ENCODE results near the gene BTBD18.

BTBD18 gene

DNA sequence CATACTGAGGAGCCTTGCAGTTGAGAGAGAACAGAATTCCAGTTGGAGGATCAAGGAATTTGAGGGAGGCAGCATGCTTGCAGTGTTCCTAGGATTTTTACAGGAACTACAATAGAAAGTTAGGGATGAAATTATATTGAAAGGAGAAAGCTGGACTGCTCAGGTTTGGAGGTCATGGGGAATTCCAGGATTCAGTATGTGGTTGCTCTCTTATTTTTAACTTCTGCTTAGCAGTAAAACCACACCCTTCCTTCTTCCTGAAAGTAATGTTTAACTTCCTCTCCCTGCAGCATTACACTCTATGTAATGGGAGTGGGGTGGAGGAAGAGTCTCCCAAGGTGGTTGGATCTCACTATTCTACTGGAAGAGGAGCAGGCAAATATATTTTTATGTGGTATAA, 41.3 kb upstream of the BTBD18 start:
- DNase-seq (ENCODE audit: extremely low spot score), result no peak
- TF ChIP-seq, protein P1, sequence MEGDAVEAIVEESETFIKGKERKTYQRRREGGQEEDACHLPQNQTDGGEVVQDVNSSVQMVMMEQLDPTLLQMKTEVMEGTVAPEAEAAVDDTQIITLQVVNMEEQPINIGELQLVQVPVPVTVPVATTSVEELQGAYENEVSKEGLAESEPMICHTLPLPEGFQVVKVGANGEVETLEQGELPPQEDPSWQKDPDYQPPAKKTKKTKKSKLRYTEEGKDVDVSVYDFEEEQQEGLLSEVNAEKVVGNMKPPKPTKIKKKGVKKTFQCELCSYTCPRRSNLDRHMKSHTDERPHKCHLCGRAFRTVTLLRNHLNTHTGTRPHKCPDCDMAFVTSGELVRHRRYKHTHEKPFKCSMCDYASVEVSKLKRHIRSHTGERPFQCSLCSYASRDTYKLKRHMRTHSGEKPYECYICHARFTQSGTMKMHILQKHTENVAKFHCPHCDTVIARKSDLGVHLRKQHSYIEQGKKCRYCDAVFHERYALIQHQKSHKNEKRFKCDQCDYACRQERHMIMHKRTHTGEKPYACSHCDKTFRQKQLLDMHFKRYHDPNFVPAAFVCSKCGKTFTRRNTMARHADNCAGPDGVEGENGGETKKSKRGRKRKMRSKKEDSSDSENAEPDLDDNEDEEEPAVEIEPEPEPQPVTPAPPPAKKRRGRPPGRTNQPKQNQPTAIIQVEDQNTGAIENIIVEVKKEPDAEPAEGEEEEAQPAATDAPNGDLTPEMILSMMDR (IDR thresholded peaks at IDR 0.05; ENCODE audit: control extremely low read depth, extremely low read depth, low read depth, missing control alignments), result no peak
- ChIA-PET CTCF (interaction anchor here (1.1 to 2.0 kb wide), 3 partner anchors 8 to 42 kb away, joined by 4 to 6 read pairs (median 5); partner anchors contain the start of gene BTBD18), POLR2A (no interaction called here)

DNA sequence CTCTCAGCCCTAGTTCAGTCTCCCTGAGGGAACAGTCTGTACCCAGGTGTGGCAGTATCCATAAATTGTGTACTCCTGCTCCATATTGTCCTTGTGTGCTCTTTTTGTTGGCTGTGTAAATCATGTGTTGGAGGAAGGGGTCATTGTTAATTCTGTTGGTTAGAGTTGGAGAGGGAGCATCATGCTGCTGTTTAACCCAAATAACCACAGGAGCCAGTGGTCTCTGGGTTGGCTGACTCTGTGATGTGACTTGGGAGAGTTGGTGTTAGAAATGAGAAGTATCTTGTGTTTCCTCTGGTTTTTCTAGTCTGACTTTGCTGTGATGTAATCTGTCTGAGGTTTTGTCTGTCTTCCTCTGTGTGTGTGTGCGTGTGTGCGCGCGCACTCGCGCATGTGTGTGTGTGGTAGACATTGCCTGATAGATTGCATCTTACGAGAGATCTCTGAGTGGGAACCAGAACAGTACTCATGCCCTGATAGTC, 40.5 kb upstream of the BTBD18 start:
- CTCF ChIA-PET, result interaction anchor here (1.1 to 2.0 kb wide), 5 partner anchors 9 to 41 kb away, joined by 3 to 6 read pairs (median 5); partner anchors contain the start of gene BTBD18
- peak; percentile 82 for DNase-seq (ENCODE audit: extremely low spot score)

DNA sequence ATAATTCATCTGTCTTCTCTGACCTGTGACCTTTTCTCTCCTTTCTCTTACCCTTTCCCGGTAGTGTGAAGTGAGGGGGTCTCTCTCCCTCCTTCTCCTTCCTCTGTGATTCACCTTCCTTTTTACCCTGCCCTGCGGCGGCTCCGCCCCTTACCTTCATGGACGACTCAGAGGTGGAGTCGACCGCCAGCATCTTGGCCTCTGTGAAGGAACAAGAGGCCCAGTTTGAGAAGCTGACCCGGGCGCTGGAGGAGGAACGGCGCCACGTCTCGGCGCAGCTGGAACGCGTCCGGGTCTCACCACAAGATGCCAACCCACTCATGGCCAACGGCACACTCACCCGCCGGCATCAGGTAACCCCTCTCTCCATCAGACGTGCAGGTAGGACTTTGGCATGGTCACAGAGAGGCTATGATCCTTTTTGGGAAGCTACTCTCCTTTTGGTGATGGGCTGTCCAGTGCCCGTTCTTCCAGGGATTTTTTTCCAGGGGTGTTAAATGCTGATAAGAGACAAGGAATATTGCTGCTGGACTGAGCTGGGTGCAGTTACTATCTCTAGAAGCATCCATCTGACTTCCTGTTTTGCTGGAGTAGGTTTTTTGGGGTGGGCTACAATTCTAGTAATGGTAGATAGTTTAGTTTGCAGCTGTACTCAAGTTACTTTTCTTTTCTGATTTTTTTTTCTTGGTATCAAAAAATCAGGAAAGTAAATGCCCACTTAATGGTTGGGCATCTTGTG, 39.9 kb upstream of the BTBD18 start:
- POLR2A ChIA-PET, result no interaction called here
- TF ChIP-seq, protein P1 (IDR thresholded peaks at IDR 0.05; ENCODE audit: control extremely low read depth, extremely low read depth, low read depth, missing control alignments), result no peak
- no peak for DNase-seq (ENCODE audit: extremely low spot score)
- CTCF ChIA-PET, result interaction anchor here (1.1 to 2.0 kb wide), 4 partner anchors 9 to 41 kb away, joined by 3 to 6 read pairs (median 4); partner anchors contain the start of gene BTBD18

More for the DNA sequence above, 40.5 kb upstream of the BTBD18 start:
- POLR2A ChIA-PET, result no interaction called here
- TF ChIP-seq, protein P1 (IDR thresholded peaks at IDR 0.05; ENCODE audit: control extremely low read depth, extremely low read depth, low read depth, missing control alignments), result no peak

DNA sequence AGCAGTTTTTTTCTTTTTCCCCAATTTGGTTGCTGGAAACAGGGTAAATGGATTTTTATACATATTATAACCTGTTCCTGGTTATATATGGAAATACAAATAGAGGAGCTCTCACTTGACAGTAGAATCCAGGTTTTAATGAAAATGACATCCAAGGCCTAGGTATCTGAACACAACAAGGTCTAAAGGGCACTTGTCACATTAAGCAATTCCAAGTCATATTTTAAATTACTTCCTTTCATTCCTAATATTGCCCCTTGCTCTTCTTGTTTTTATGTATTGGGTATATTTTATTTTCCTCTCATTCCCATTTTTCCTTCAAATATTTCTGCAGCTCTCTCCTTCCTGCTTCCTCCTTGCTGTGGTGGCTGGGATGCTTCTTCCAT, 37.1 kb upstream of the BTBD18 start:
- POLR2A ChIA-PET, result no interaction called here
- CTCF ChIA-PET, result interaction anchor here (2.1 to 7.0 kb wide), 3 partner anchors 10 to 31 kb away, joined by 6 to 57 read pairs (median 6); no protein-coding TSS in a partner anchor

DNA sequence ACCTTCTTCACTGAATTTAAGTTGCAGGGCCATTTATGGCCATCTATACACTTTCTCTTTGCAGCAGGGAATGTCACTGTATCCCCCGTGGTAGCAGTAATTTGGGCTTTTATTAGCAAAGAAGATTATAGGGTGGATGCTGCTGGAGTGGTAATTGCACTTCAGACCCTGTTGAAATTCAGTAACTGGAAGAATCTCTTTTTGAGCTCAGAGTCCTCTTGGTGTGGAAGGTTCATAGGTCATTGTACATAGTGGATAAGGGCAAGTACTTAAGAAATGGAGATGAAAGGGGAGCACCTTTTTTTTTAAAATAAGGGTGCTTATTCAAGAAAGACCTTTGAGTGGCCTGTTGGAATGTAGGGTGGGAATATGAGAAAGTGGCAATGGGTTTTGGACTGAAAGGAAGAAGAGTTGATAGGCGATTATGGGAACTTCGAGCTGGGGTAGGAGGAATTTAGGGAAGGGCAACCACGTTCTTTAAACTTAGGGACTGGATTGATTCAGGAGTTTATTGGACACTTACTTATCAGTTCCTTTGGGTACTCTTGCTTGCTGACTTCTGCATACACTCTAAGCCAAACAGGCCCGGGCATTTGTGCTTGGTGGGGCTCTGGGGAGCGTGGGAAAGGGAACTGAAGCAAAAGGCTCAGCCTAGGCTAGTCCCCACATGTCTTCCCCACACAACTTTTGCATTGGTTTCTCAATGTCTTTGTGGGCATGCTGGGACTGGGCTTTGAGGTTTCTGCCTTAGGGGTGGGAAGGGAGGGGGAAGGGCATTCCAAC, 36.5 kb upstream of the BTBD18 start:
- POLR2A ChIA-PET, result no interaction called here
- TF ChIP-seq, protein P1 (IDR thresholded peaks at IDR 0.05; ENCODE audit: control extremely low read depth, extremely low read depth, low read depth, missing control alignments), result no peak
- DNase-seq (ENCODE audit: extremely low spot score), result peak; percentile 59
- CTCF ChIA-PET, result interaction anchor here (2.1 to 7.0 kb wide), 3 partner anchors 9 to 30 kb away, joined by 6 to 57 read pairs (median 6); no protein-coding TSS in a partner anchor

More for the DNA sequence above, 37.1 kb upstream of the BTBD18 start:
- TF ChIP-seq, protein P1 (IDR thresholded peaks at IDR 0.05; ENCODE audit: control extremely low read depth, extremely low read depth, low read depth, missing control alignments), result no peak
- no peak for DNase-seq (ENCODE audit: extremely low spot score)

DNA sequence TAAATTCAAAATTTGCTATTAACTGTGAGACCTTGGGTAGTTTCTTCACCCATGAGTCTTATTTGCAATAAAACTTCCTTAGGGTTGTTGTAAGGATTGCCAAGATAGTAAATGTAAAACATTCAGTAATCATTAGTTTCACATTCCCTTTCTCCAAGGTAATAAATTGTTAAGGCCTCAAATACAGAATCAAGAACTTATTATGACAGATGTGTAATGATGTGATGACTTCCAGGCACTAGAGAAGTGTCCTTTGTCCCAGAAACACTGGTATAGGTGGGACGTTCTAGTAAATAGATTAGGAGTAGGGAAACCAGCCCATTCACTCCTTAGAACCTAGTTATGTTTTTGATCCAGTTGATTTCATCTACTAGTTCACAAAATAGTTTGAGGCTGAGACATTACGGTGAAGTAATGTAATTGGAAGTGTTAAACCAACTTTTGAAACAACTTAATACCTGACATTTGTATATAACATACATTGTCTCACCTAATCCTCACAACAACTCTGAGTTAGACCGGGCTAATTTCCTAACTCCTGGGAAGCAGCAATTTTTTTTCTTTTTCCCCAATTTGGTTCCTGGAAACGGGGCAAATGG, 35.5 kb upstream of the BTBD18 start:
- ChIA-PET POLR2A (no interaction called here), CTCF (interaction anchor here (2.5 to 7.0 kb wide), 2 partner anchors 8 to 13 kb away, joined by 6 to 57 read pairs; no protein-coding TSS in a partner anchor)
- no peak for DNase-seq (ENCODE audit: extremely low spot score)
- TF ChIP-seq, protein P1 (IDR thresholded peaks at IDR 0.05; ENCODE audit: control extremely low read depth, extremely low read depth, low read depth, missing control alignments), result no peak
